ENCODE data around the gene VIPR2.

Gene VIPR2

GRCh38 chr7:159119026-159119741, 25.5 kb downstream of the VIPR2 start:
- no peaks in the 10 kb centered on the region for H3K36me3 ChIP-seq (ENCODE audit: control insufficient read depth, insufficient read depth, low read length)
- no peaks in the 10 kb centered on the region for H3K27me3 ChIP-seq (ENCODE audit: control insufficient read depth, insufficient read depth, low read length)

GRCh38 chr7:159118623-159119022, 26.0 kb downstream of the VIPR2 start:
- H3K27me3 ChIP-seq (ENCODE audit: control insufficient read depth, insufficient read depth, low read length) = no peaks in the 10 kb centered on the region
- no peak overlapping the region for H3K4me3 ChIP-seq (ENCODE audit: low read depth, low read length)
- no peaks in the 10 kb centered on the region for H3K9me3 ChIP-seq (ENCODE audit: control insufficient read depth, insufficient read depth, low read length)
- no peak overlapping the region for H3K9ac ChIP-seq (ENCODE audit: low read depth, low read length)
- H3K4me1 ChIP-seq (ENCODE audit: control insufficient read depth, insufficient read depth, low read length) = peaks cover 9% of the 10 kb centered on the region; the same call in 1 of the 2 replicates
- no peaks in the 10 kb centered on the region for H3K36me3 ChIP-seq (ENCODE audit: control insufficient read depth, insufficient read depth, low read length)
- no peak overlapping the region for H3K27ac ChIP-seq (ENCODE audit: low read depth, low read length)

More at GRCh38 chr7:159119026-159119741, 25.5 kb downstream of the VIPR2 start:
- no peak overlapping the region for H3K27ac ChIP-seq (ENCODE audit: low read depth, low read length)
- no peak overlapping the region for H3K4me3 ChIP-seq (ENCODE audit: low read depth, low read length)
- no peak overlapping the region for H3K9ac ChIP-seq (ENCODE audit: low read depth, low read length)
- H3K4me1 ChIP-seq (ENCODE audit: control insufficient read depth, insufficient read depth, low read length) = peaks cover 3% of the 10 kb centered on the region; the same call in 1 of the 2 replicates
- no peaks in the 10 kb centered on the region for H3K9me3 ChIP-seq (ENCODE audit: control insufficient read depth, insufficient read depth, low read length)

DNA sequence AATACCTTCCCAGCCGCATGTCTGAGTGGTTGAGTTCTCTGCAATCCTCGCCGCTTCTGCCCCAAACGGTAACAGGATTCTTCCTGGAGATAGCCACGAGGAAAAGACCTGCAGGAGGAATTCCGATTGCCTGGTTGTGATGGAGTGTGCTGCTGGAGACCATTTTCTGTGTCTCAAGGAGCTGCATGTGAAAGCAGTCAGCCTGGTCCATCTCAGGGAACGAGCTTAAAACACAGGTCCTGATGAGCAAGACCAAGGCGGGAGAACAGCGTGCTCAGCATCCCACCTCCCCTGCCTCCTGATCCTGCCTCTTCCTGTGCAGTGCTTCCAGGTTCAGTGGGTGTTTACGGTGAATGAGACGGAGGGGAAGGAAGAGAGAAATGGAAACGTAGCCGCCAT, 26.5 kb downstream of the VIPR2 start:
- no peaks in the 10 kb centered on the region for H3K36me3 ChIP-seq (ENCODE audit: control insufficient read depth, insufficient read depth, low read length)
- no peak overlapping the region for H3K4me3 ChIP-seq (ENCODE audit: low read depth, low read length)
- no peaks in the 10 kb centered on the region for H3K9me3 ChIP-seq (ENCODE audit: control insufficient read depth, insufficient read depth, low read length)
- no peak overlapping the region for H3K27ac ChIP-seq (ENCODE audit: low read depth, low read length)
- no peaks in the 10 kb centered on the region for H3K27me3 ChIP-seq (ENCODE audit: control insufficient read depth, insufficient read depth, low read length)
- no peak overlapping the region for H3K9ac ChIP-seq (ENCODE audit: low read depth, low read length)
- peaks cover 9% of the 10 kb centered on the region; the same call in 1 of the 2 replicates for H3K4me1 ChIP-seq (ENCODE audit: control insufficient read depth, insufficient read depth, low read length)

DNA sequence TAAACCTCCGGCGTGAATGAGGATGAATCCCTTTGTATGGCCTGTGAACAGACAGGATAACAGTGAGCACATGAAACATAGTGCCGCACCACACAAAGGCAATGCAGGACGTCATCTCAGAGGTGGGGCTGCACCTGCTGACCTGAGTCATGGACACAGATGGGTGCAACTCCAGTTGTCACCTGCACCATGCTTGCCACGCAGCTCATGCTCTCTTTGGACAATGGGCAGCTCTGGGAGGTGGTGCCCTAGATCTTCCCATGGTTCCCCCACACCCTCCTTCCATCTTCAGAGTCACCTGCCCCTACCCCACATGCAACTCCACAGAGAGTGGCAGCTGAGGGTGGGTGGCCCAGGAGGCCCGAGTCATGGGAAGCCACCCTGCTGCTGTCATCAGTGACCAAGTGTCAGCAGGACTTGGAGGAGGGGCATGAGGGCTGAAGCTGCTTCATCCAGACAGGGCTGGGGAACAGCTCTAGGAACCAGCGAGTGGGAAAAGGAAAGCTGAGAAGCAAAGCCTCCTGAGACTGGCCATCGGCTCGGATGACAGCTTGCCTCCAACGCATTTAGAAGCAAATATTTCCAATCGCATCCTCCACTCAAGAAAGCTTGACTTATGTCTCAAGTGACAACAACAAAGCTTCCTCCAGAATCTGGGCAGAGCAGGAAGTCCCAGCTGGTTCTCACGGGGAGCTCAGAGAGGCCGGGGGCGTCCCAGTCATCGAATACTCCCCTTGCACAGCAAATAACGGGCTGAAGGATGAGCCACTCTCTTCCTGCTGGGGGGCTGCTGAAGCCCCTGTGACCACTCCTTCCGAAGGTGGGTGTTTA, 27.1 kb downstream of the VIPR2 start:
- no peak overlapping the region for H3K4me3 ChIP-seq (ENCODE audit: low read depth, low read length)
- no peaks in the 10 kb centered on the region for H3K27me3 ChIP-seq (ENCODE audit: control insufficient read depth, insufficient read depth, low read length)
- H3K9me3 ChIP-seq (ENCODE audit: control insufficient read depth, insufficient read depth, low read length) = no peaks in the 10 kb centered on the region
- no peak overlapping the region for H3K9ac ChIP-seq (ENCODE audit: low read depth, low read length)
- no peak overlapping the region for H3K27ac ChIP-seq (ENCODE audit: low read depth, low read length)
- H3K4me1 ChIP-seq (ENCODE audit: control insufficient read depth, insufficient read depth, low read length) = peaks cover 9% of the 10 kb centered on the region; the same call in 1 of the 2 replicates
- H3K36me3 ChIP-seq (ENCODE audit: control insufficient read depth, insufficient read depth, low read length) = no peaks in the 10 kb centered on the region

GRCh38 chr7:159116581-159117339, 27.9 kb downstream of the VIPR2 start:
- Histone ChIP-seq H3K27me3 (ENCODE audit: control insufficient read depth, insufficient read depth, low read length) (no peaks in the 10 kb centered on the region), H3K4me1 (ENCODE audit: control insufficient read depth, insufficient read depth, low read length) (peaks cover 9% of the 10 kb centered on the region; the same call in 1 of the 2 replicates), H3K9ac (ENCODE audit: low read depth, low read length) (no peak overlapping the region), H3K36me3 (ENCODE audit: control insufficient read depth, insufficient read depth, low read length) (no peaks in the 10 kb centered on the region), H3K9me3 (ENCODE audit: control insufficient read depth, insufficient read depth, low read length) (no peaks in the 10 kb centered on the region), H3K27ac (ENCODE audit: low read depth, low read length) (no peak overlapping the region), H3K4me3 (ENCODE audit: low read depth, low read length) (no peak overlapping the region)

DNA sequence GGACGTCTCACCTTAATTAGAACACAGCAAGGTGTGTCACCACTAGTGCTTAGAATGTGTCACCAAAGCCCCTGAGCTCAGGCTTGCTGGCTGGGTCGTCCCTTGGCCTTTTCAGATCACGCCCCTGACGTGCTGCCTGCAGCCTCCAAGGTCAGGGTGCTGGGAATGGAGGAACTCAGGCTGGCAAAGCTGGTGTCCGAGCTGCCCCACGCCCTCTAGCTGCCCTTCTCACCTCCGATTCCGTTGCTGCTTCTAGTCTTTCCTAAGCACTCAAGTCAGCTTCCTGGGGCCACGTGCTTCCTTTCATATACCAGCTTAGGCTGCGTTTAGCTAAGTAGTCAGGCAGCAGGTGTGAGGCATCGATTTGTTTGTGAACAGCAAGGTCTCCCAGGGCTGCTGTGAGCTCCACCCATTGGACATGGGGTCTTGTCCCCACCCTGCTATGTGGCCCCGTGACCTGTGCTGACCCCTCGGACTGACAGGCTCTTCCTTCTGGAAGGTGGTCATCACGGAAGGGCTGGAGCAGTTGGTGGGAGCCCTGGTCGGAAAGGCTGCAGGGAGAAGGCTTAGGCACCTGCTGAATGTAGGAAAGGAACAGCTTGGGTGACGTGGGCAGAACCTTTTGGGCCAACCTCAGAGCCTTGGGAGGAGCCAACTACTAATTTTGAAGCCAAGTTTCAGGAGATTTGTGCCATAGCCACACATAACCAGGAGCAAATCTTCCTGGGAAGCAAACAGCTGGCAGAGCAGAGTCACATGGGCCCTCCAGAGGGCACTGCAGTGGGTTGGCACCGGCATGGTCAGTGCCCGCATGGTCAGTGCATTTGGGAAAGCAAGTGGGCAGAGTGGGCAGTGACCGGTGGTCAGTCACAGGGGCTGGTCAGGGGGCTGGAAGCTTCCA, 28.8 kb downstream of the VIPR2 start:
- H3K27ac ChIP-seq (ENCODE audit: low read depth, low read length) = no peak overlapping the region
- H3K4me1 ChIP-seq (ENCODE audit: control insufficient read depth, insufficient read depth, low read length) = peaks cover 9% of the 10 kb centered on the region; the same call in 1 of the 2 replicates
- no peak overlapping the region for H3K4me3 ChIP-seq (ENCODE audit: low read depth, low read length)
- no peaks in the 10 kb centered on the region for H3K36me3 ChIP-seq (ENCODE audit: control insufficient read depth, insufficient read depth, low read length)
- no peaks in the 10 kb centered on the region for H3K27me3 ChIP-seq (ENCODE audit: control insufficient read depth, insufficient read depth, low read length)
- no peak overlapping the region for H3K9ac ChIP-seq (ENCODE audit: low read depth, low read length)
- H3K9me3 ChIP-seq (ENCODE audit: control insufficient read depth, insufficient read depth, low read length) = no peaks in the 10 kb centered on the region

DNA sequence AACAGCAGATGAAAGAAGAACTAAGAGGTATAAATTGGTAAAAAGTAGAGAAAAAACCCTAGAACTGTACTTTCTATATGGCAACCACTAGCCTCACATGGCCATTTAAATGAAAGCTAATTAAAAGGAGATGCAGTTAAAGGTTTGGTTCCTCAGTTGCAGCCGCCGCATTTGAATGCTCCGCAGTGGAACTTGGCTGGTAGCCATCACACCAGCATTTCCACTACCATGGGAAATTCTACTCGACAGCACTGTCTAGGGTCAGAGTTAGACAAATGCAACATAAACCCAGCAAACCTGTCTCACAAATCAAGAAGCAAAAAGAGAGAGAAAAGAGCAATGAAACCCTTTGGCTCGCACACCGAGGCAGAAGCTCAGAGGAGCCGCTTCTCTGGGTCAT, 29.7 kb downstream of the VIPR2 start:
- Histone ChIP-seq H3K4me1 (ENCODE audit: control insufficient read depth, insufficient read depth, low read length) (peaks cover 9% of the 10 kb centered on the region; the same call in 1 of the 2 replicates), H3K9ac (ENCODE audit: low read depth, low read length) (no peak overlapping the region), H3K36me3 (ENCODE audit: control insufficient read depth, insufficient read depth, low read length) (no peaks in the 10 kb centered on the region), H3K9me3 (ENCODE audit: control insufficient read depth, insufficient read depth, low read length) (no peaks in the 10 kb centered on the region), H3K27ac (ENCODE audit: low read depth, low read length) (no peak overlapping the region), H3K27me3 (ENCODE audit: control insufficient read depth, insufficient read depth, low read length) (no peaks in the 10 kb centered on the region), H3K4me3 (ENCODE audit: low read depth, low read length) (no peak overlapping the region)

DNA sequence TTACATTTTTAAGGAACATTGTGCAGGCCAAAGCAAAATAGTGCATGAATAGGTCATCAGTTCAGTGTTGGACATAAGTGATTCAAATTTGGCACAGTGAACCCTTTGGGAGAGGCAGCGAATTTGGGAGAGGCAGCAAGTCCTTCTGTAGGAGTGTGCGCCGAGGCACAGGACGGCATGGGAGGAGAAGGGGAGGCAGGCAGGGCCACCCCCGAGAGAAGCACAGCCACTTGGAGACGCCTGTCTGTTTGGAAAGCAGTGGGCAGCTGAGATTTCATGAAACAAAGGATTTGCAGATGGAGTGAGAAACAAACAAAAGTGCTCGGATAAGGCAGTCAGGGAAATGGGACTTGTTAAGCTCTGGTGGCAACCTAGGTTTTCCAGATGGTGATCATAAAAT, 30.6 kb downstream of the VIPR2 start:
- Histone ChIP-seq H3K27me3 (ENCODE audit: control insufficient read depth, insufficient read depth, low read length) (no peaks in the 10 kb centered on the region), H3K27ac (ENCODE audit: low read depth, low read length) (no peak overlapping the region), H3K4me1 (ENCODE audit: control insufficient read depth, insufficient read depth, low read length) (peaks cover 9% of the 10 kb centered on the region; the same call in 1 of the 2 replicates)

DNA sequence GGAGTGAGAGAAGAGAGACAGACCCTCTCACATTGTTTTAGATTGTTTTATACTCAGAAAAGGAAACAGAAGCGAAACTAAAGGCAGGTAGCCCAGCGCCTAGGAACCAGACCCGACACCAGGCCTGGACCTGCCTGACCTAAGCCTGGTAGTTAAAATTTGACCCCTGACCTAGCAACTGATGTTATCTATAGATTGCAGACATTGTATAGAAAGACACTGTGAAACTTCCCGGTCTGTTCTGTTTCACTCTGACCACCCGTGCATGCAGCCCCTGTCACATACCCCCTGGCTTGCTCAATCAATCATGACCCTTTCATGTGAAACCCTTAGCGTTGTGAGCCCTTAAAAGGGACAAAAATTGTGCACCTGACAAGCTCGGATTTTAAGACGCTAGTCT, 31.6 kb downstream of the VIPR2 start:
- Histone ChIP-seq H3K4me1 (ENCODE audit: control insufficient read depth, insufficient read depth, low read length) (peaks cover 9% of the 10 kb centered on the region; the same call in 1 of the 2 replicates), H3K4me3 (ENCODE audit: low read depth, low read length) (no peak overlapping the region), H3K9me3 (ENCODE audit: control insufficient read depth, insufficient read depth, low read length) (no peaks in the 10 kb centered on the region), H3K36me3 (ENCODE audit: control insufficient read depth, insufficient read depth, low read length) (no peaks in the 10 kb centered on the region), H3K27ac (ENCODE audit: low read depth, low read length) (no peak overlapping the region), H3K27me3 (ENCODE audit: control insufficient read depth, insufficient read depth, low read length) (no peaks in the 10 kb centered on the region), H3K9ac (ENCODE audit: low read depth, low read length) (no peak overlapping the region)

More for the DNA sequence above, 30.6 kb downstream of the VIPR2 start:
- no peak overlapping the region for H3K9ac ChIP-seq (ENCODE audit: low read depth, low read length)
- H3K36me3 ChIP-seq (ENCODE audit: control insufficient read depth, insufficient read depth, low read length) = no peaks in the 10 kb centered on the region
- H3K4me3 ChIP-seq (ENCODE audit: low read depth, low read length) = no peak overlapping the region
- no peaks in the 10 kb centered on the region for H3K9me3 ChIP-seq (ENCODE audit: control insufficient read depth, insufficient read depth, low read length)

Data from HUES48 (cell line).